Heart left ventricle (tissue), 16 donors: ENCODE measurements around the gene RAB3A. TPM values are rescaled to one million over a fixed set of nuclear protein-coding genes. Genes with fewer than 3 reads are reported as not detected.
A peak's percentile ranks its signal among the peaks of the same experiment; 100 is the strongest.
"Not testable (repeated sequence)": the region's sequence is repeated elsewhere in the genome, so short reads cannot be mapped to it uniquely, and the experiment has no call there.

Source experiments
- ATAC-seq, 4 donors: fragments of 200-7000 bp; cut with Tn5 transposase; one replicate each; pipeline ENCODE4 v1.9.1; 2020 to 2022; ENCODE audit warnings: moderate library complexity in 4 of 4, mild to moderate bottlenecking in 3 of 4, moderate number of reproducible peaks in 1 of 4
- DNase-seq, 5 donors: peaks; one replicate each; pipeline ENCODE4 v3.0.0-alpha.2; 2020
- H3K27ac ChIP-seq, 12 donors: fragments of 200-600 bp; sonication (generic) in 4 of 12; one replicate each; pipeline versions ENCODE4 v1.5.0 to v1.8.0; 2016 to 2022; ENCODE audit warnings: mild to moderate bottlenecking in 2 of 12
- H3K27me3 ChIP-seq, 9 donors: fragments of 200-600 bp; sonication (generic) in 2 of 9; one replicate each; pipeline versions ENCODE4 v1.5.1 to v1.8.0; 2016 to 2022; ENCODE audit warnings: mild to moderate bottlenecking in 3 of 9
- H3K36me3 ChIP-seq, 9 donors: fragments of 200-600 bp; sonication (generic) in 2 of 9; one replicate each; pipeline versions ENCODE4 v1.5.0 to v1.8.0; 2018 to 2022; ENCODE audit warnings: mild to moderate bottlenecking in 2 of 9
- H3K4me1 ChIP-seq, 12 donors: fragments of 200-600 bp; sonication (generic) in 4 of 12; one replicate each; pipeline versions ENCODE4 v1.5.0 to v1.8.0; 2016 to 2022; ENCODE audit warnings: mild to moderate bottlenecking in 3 of 12
- H3K4me3 ChIP-seq, 12 donors: fragments of 200-600 bp; sonication (generic) in 4 of 12; one replicate each; pipeline versions ENCODE4 v1.5.0 to v1.8.0; 2017 to 2022; ENCODE audit warnings: mild to moderate bottlenecking in 9 of 12, moderate library complexity in 4 of 12
- H3K9me3 ChIP-seq, 12 donors: fragments of 200-600 bp; sonication (generic) in 4 of 12; one replicate each; pipeline versions ENCODE4 v1.5.0 to v1.8.0; 2016 to 2022; ENCODE audit warnings: mild to moderate bottlenecking in 1 of 12
- CTCF ChIP-seq, 12 donors: fragments of 200-600 bp; sonication (generic) in 4 of 12; IDR thresholded peaks; one replicate each; pipeline versions ENCODE4 v1.5.0 to v1.8.0; 2018 to 2022; ENCODE audit warnings: antibody characterized with exemption in 12 of 12, mild to moderate bottlenecking in 5 of 12
- POLR2A ChIP-seq, 2 donors: fragments of 450-650 bp; IDR thresholded peaks; one replicate each; pipeline ENCODE4 v1.6.1; 2017; ENCODE audit warnings: antibody characterized with exemption in 2 of 2, mild to moderate bottlenecking in 2 of 2, moderate library complexity in 2 of 2
- WGBS, 4 donors: extraction: QIAGEN DNeasy Blood & Tissue Kit in 2 of 4; methylation state at CpG; one replicate each; pipeline versions ENCODE4 v1.1.5 to v1.1.7; 2013 to 2018; 5-methylcytosine and 5-hydroxymethylcytosine counted together
- intact Hi-C, 10 donors: fragments of 100-400 bp; cut with DNase I; formaldehyde crosslinking; loops; one replicate each; pipeline versions ENCODE4 v1.11.1 to v1.14.2; 2022
- polyA plus RNA-seq, 2 donors: library from polyadenylated mRNA; stranded (reverse); fragments of 200-250 nt; gene quantifications; one replicate each; pipeline ENCODE4 v1.2.3, GENCODE V29; 2013
- total RNA-seq, 9 donors: library from RNA; depleted of rRNA in 2 of 9; stranded (reverse); fragments of >200 nt in 2 of 9; fragmentation: NEBNext Ultra II Directional in 3 of 9; extraction: Animal tissue kit (Norgen Biotek cat#: 25700) in 3 of 9; gene quantifications; one replicate each; pipeline versions ENCODE4 v1.1.0 to v1.2.4, GENCODE V29; 2016 to 2023
- donor health status: ischemic (EF 13 %, LVEDD 7.1; RV severe dilation, severe dysfunction).
- donor health status: healthy with polysubstance abuse.
- donor health status: DM: no; HTN: yes; CAD: no.
- donor health status: DM: no; HTN: no; CAD: no.
- donor health status: ischemic (EF 25% LVEDD 6.9; RV normal size, moderate dysfunction).
- donor health status: ischemic (EF 25% LVEDD 5.7; RV mildly dilated, moderate dysfunction).
- donor health status: healthy.
- donor health status: DM: yes; HTN: yes; CAD: no.
- donor health status: ischemic (EF 35%, LVEDD 5.7; RV mildly dilated, moderate dysfunction).
- donor health status: nonischemic (EF 11% LVEDD 7.7; RV severe dilation, severe dysfunction).
- donor health status: DM: yes; HTN: yes; CAD: no.
- donor health status: PGD.
- donor health status: ischemic (EF 29% LVEDD 5.4; RV normal size, mild dysfunction).
- donor health status: nonischemic (EF 23%, LVEDD 6.1; RV moderate dilation, normal function).

Gene RAB3A
- total and polyA plus RNA-seq, 11 donors, result 6.9 to 39.2 (median 24.0) TPM

- Histone ChIP-seq H3K9me3 (no peaks in the 10 kb centered on the region), H3K27me3 (peaks cover 0 to 5% (median 0%) of the 10 kb centered on the region in 9 donors), H3K4me1 (no peaks in the 10 kb centered on the region), H3K27ac (no peak overlapping the region), H3K4me3 (no peak overlapping the region), H3K36me3 (no peaks in the 10 kb centered on the region)
- intact Hi-C loops, result no loop called here
- DNase-seq (no peak), ATAC-seq (no peak)
- WGBS, 4 donors, result 64 to 83% (median 76%) methylated on average over 7 of the region's 7 CpGs
- TF ChIP-seq POLR2A (IDR thresholded peaks at IDR 0.05) (no peak), CTCF (IDR thresholded peaks at IDR 0.05) (no peak)
Observed at GRCh38 chr19:18214779-18215433, 11.1 kb upstream of the RAB3A start.

GRCh38 chr19:18211683-18212082 is 7.8 kb upstream of the RAB3A start:
- no peak for TF ChIP-seq POLR2A (IDR thresholded peaks at IDR 0.05)
- no peak overlapping the region for H3K27ac ChIP-seq
- ATAC-seq (no peak), DNase-seq (no peak)
- 82 to 88% (median 85%) methylated on average over 11 to 14 of the region's 14 CpGs for WGBS, 4 donors
- intact Hi-C loops, result loop anchor here in 1 of 10 donors (2.0 kb wide), 1 partner anchor 41 kb away; no protein-coding TSS in a partner anchor
- H3K4me3 ChIP-seq, result no peak overlapping the region
- peaks cover 0 to 7% (median 0%) of the 10 kb centered on the region in 9 donors for H3K27me3 ChIP-seq
- no peaks in the 10 kb centered on the region for H3K9me3 ChIP-seq
- no peaks in the 10 kb centered on the region for H3K36me3 ChIP-seq
- peaks cover 0 to 5% (median 0%) of the 10 kb centered on the region in 12 donors for H3K4me1 ChIP-seq

GRCh38 chr19:18209912-18210311 is 6.1 kb upstream of the RAB3A start:
- H3K27ac ChIP-seq, H3K27me3 ChIP-seq, H3K36me3 ChIP-seq, H3K9me3 ChIP-seq, DNase-seq, H3K4me3 ChIP-seq, ATAC-seq: not testable (repeated sequence)
- intact Hi-C loops, result loop anchor here (2.0 to 10.0 kb wide), 9 partner anchors 39 to 207 kb away; partner anchors contain the start of genes LSM4 (in 4 of the 10) and SSBP4 (in 2 of the 10)
- peaks cover 0 to 14% (median 10%) of the 10 kb centered on the region in 12 donors for H3K4me1 ChIP-seq
- WGBS, 4 donors, result 76 to 93% (median 83%) methylated on average over 5 of the region's 5 CpGs

- peaks cover 0 to 7% (median 0%) of the 10 kb centered on the region in 9 donors for H3K27me3 ChIP-seq
- DNase-seq (peak in 3 of 5 donors; percentile 46 to 78 (median 59)), ATAC-seq (no peak)
- H3K36me3 ChIP-seq, result no peaks in the 10 kb centered on the region
- H3K27ac ChIP-seq, result peak overlapping the region in 3 of 12 donors; percentile 1 to 35 (median 18)
- H3K9me3 ChIP-seq, result no peaks in the 10 kb centered on the region
- intact Hi-C loops, result loop anchor here in 9 of 10 donors (1.0 to 10.0 kb wide), 10 partner anchors 40 to 209 kb away; partner anchors contain the start of genes LSM4 (in 4 of the 9) and SSBP4 (in 2 of the 9)
- H3K4me1 ChIP-seq, result peaks cover 0 to 22% (median 12%) of the 10 kb centered on the region in 12 donors
- H3K4me3 ChIP-seq, result no peak overlapping the region
- WGBS, 4 donors, result 12 to 23% (median 16%) methylated on average over 17 to 32 of the region's 32 CpGs
- TF ChIP-seq CTCF (IDR thresholded peaks at IDR 0.05) (peak; percentile 58 to 81 (median 67)), POLR2A (IDR thresholded peaks at IDR 0.05) (no peak)
Observed at GRCh38 chr19:18208098-18208951, 4.5 kb upstream of the RAB3A start.
